Measurements from ENCODE around the gene SIGMAR1. TPM values are rescaled to one million over a fixed set of nuclear protein-coding genes. Genes with fewer than 3 reads are reported as not detected.

SIGMAR1 gene
- polyA plus RNA-seq, 1 donor from 2014 or later: 52.5 TPM

- Histone ChIP-seq H3K27me3 (ENCODE audit: insufficient read depth, low read depth, low read length) (no peaks in the 10 kb centered on the region), H3K27ac (ENCODE audit: low read length) (peak overlapping the region; percentile 71), H3F3A (ENCODE audit: insufficient read depth, low read length, poor library complexity, severe bottlenecking) (no peaks in the 10 kb centered on the region), H3K4me2 (ENCODE audit: low read length) (peak overlapping the region; percentile 69), H3K36me3 (ENCODE audit: insufficient read depth, low read length) (no peaks in the 10 kb centered on the region), H3K9me2 (ENCODE audit: insufficient read depth, low read length) (no peaks in the 10 kb centered on the region), H3K4me3 (ENCODE audit: low read length) (peak overlapping the region; percentile 86), H2AFZ (ENCODE audit: low read depth, low read length) (peak overlapping the region; percentile 88), H3K9me3 (ENCODE audit: low read length) (no peaks in the 10 kb centered on the region), H3K9ac (ENCODE audit: low read length) (peak overlapping the region; percentile 85), H4K20me1 (ENCODE audit: insufficient read depth) (no peaks in the 10 kb centered on the region), H3K79me2 (replicated peaks; ENCODE audit: insufficient read depth, low read length) (no peaks in the 10 kb centered on the region)
- TF ChIP-seq EZH2 (IDR thresholded peaks at IDR 0.05; ENCODE audit: borderline replicate concordance, insufficient read depth, low read length, poor library complexity, severe bottlenecking) (no peak), MXI1 (conservative IDR thresholded peaks at IDR 0.05; ENCODE audit: poor library complexity, severe bottlenecking) (no peak), SMC3 (conservative IDR thresholded peaks at IDR 0.05; ENCODE audit: poor library complexity) (no peak), RAD21 (conservative IDR thresholded peaks at IDR 0.05) (no peak), POLR2AphosphoS5 (IDR thresholded peaks at IDR 0.05) (no peak), TAF1 (IDR thresholded peaks at IDR 0.05; ENCODE audit: low read depth) (no peak), CTCF (IDR thresholded peaks at IDR 0.05; ENCODE audit: poor library complexity, severe bottlenecking) (no peak)
Measured at GRCh38 chr9:34611251-34611810, 26.3 kb downstream of the SIGMAR1 start.

- Histone ChIP-seq H3K27ac (ENCODE audit: low read length) (no peak overlapping the region), H3K27me3 (ENCODE audit: insufficient read depth, low read depth, low read length) (no peaks in the 10 kb centered on the region), H3K79me2 (replicated peaks; ENCODE audit: insufficient read depth, low read length) (no peaks in the 10 kb centered on the region), H3K36me3 (ENCODE audit: insufficient read depth, low read length) (no peaks in the 10 kb centered on the region), H3K9me2 (ENCODE audit: insufficient read depth, low read length) (no peaks in the 10 kb centered on the region), H3F3A (ENCODE audit: insufficient read depth, low read length, poor library complexity, severe bottlenecking) (no peaks in the 10 kb centered on the region), H4K20me1 (ENCODE audit: insufficient read depth) (no peaks in the 10 kb centered on the region), H3K9me3 (ENCODE audit: low read length) (no peaks in the 10 kb centered on the region), H2AFZ (ENCODE audit: low read depth, low read length) (no peak overlapping the region), H3K9ac (ENCODE audit: low read length) (peak overlapping the region; percentile 85), H3K4me2 (ENCODE audit: low read length) (no peak overlapping the region), H3K4me3 (ENCODE audit: low read length) (peak overlapping the region; percentile 86)
- TF ChIP-seq REST (IDR thresholded peaks at IDR 0.05; ENCODE audit: borderline replicate concordance): no peak
- no peak for TF ChIP-seq TAF1 (IDR thresholded peaks at IDR 0.05; ENCODE audit: low read depth)
- TF ChIP-seq EP300 (conservative IDR thresholded peaks at IDR 0.05; ENCODE audit: poor library complexity, severe bottlenecking): no peak
Measured at GRCh38 chr9:34610434-34611206, 27.0 kb downstream of the SIGMAR1 start.
